ENCODE measurements around the gene MAK. TPM values are rescaled to one million over a fixed set of nuclear protein-coding genes. Genes with fewer than 3 reads are reported as not detected.

Gene MAK
- total and polyA plus RNA-seq, 2 of the 13 experiments (the other 11 are each of a cell fraction or from before 2014, with no cell fraction given) = 0.04 TPM; not detected in 1

DNA sequence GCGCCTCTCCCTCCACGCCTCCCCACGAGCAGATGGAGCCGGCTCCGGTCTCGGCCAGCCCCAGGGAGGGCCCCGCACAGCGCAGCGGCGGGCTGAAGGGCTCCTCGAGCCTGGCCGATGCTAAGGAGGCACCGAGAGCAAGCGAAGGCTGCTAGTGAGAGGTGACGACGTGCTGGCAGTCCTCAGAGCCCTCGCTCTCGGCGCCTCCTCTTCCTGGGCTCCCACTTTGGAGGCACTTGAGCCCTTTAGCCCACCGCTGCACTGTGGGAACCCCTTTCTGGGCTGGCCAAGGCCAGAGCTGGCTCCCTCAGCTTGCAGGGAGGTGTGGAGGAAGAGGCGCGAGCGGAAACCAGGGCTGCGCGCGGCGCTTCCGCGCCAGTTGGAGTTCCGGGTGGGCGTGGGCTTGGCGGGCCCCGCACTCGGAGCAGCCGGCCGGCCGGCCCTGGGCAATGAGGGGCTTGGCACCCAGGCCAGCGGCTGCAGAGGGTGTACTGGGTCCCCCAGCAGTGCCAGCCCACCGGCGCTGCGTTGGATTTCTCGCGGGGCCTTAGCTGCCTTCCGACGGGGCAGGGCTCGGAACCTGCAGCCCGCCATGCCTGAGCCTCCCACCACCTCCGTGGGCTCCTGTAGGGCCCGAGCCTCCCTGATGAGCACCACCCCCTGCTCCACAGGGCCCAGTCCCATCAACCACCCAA, 117.9 kb downstream of the MAK start:
- Histone ChIP-seq H2AFZ (ENCODE audit: low read length) (no peak overlapping the region), H3K4me2 (ENCODE audit: low read depth, low read length) (peak overlapping the region; percentile 75), H3K9me3 (ENCODE audit: low read length) (peaks cover 15% of the 10 kb centered on the region), H3K4me3 (replicated peaks in 1 of 3; ENCODE audit: insufficient read depth in 1 of 3, low read depth in 2 of 3, low read length in 3 of 3) (peak overlapping the region; percentile 56 to 76 (median 70)), H3K4me1 (ENCODE audit: insufficient read depth, low read length) (peaks cover 32% of the 10 kb centered on the region), H3K9ac (ENCODE audit: insufficient read depth, low read depth, low read length) (peak overlapping the region; percentile 83), H4K20me1 (ENCODE audit: insufficient read depth, low read length) (no peaks in the 10 kb centered on the region), H3K79me2 (ENCODE audit: insufficient read depth, low read length) (peaks cover 21% of the 10 kb centered on the region), H3K27ac (ENCODE audit: extremely low read length, insufficient read depth, low read length) (peak overlapping the region; percentile 95), H3K27me3 (ENCODE audit: control insufficient read depth in 1 of 2, insufficient read depth in 2 of 2, low read length in 2 of 2) (no peaks in the 10 kb centered on the region), H3K36me3 (replicated peaks in 1 of 2; ENCODE audit: control insufficient read depth in 1 of 2, insufficient read depth in 2 of 2, low read length in 2 of 2) (peaks cover 4 to 7% of the 10 kb centered on the region in 2 experiments; a peak in 4 of 5 replicates)
- ATAC-seq (peak; percentile 28), FAIRE-seq (no peak), DNase-seq (ENCODE audit: low spot score) (peak; percentile 24)
- CTCF ChIA-PET (ENCODE audit: low intra/inter-chr PET ratio, low total read pairs) = no interaction called here
- WGBS (ENCODE audit: low lambda C conversion rate) = 33% methylated on average over 21 of the region's 49 CpGs
- POLR2A ChIA-PET = interaction anchor here (0.6 to 6.6 kb wide), 20 partner anchors 10 to 1289 kb away, joined by 3 to 332 read pairs (median 6); partner anchors contain the start of genes C6orf52, PAK1IP1 and TMEM14B
- intact Hi-C loops (cut with micrococcal nuclease; ENCODE audit: unreplicated experiment) = no loop called here
- no TSS peak for BruUV-seq (replicated peaks)
- in situ Hi-C loops (cut with HindIII; ENCODE audit: extremely low pct_ligation_motif_present, low pct_unique_long_range_greater_than_20kb) = no loop called here
- TF ChIP-seq ATF7-NPFF (CRISPR knock-in tag; IDR thresholded peaks at IDR 0.05; ENCODE audit: low read depth) (0 out of 2 replicates have a peak, but pooled peaks have one; percentile 18), ETV5 (CRISPR knock-in tag; IDR thresholded peaks at IDR 0.05; ENCODE audit: borderline replicate concordance) (peak; percentile 33), TAF1 (CRISPR knock-in tag; IDR thresholded peaks at IDR 0.05) (peak; percentile 61; the same call in 1 of the 2 replicates), TCF7 (IDR thresholded peaks at IDR 0.05; ENCODE audit: low read depth) (no peak), ELF1 (CRISPR knock-in tag; IDR thresholded peaks at IDR 0.05) (peak; percentile 61)
- TF ChIP-seq, protein P1, sequence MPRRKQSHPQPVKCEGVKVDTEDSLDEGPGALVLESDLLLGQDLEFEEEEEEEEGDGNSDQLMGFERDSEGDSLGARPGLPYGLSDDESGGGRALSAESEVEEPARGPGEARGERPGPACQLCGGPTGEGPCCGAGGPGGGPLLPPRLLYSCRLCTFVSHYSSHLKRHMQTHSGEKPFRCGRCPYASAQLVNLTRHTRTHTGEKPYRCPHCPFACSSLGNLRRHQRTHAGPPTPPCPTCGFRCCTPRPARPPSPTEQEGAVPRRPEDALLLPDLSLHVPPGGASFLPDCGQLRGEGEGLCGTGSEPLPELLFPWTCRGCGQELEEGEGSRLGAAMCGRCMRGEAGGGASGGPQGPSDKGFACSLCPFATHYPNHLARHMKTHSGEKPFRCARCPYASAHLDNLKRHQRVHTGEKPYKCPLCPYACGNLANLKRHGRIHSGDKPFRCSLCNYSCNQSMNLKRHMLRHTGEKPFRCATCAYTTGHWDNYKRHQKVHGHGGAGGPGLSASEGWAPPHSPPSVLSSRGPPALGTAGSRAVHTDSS (CRISPR knock-in tag; conservative IDR thresholded peaks at IDR 0.05) = 0 out of 2 replicates have a peak, but pooled peaks have one; percentile 35
- TF ChIP-seq, protein P2, sequence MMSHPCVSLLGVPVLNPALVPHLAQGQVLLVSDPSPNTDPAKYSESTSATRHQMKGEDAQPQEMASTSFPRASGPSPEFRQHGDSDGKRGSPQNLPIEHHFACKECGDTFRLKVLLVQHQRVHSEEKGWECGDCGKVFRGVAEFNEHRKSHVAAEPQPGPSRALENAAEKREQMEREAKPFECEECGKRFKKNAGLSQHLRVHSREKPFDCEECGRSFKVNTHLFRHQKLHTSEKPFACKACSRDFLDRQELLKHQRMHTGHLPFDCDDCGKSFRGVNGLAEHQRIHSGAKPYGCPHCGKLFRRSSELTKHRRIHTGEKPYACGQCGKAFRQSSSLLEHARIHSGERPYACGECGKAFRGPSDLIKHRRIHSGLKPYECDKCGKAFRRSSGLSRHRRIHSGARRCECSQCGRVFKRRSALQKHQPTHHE (CRISPR knock-in tag; IDR thresholded peaks at IDR 0.05; ENCODE audit: borderline replicate concordance) = peak; percentile 64; the same call in 1 of the 2 replicates
- TF ChIP-seq, protein P3, sequence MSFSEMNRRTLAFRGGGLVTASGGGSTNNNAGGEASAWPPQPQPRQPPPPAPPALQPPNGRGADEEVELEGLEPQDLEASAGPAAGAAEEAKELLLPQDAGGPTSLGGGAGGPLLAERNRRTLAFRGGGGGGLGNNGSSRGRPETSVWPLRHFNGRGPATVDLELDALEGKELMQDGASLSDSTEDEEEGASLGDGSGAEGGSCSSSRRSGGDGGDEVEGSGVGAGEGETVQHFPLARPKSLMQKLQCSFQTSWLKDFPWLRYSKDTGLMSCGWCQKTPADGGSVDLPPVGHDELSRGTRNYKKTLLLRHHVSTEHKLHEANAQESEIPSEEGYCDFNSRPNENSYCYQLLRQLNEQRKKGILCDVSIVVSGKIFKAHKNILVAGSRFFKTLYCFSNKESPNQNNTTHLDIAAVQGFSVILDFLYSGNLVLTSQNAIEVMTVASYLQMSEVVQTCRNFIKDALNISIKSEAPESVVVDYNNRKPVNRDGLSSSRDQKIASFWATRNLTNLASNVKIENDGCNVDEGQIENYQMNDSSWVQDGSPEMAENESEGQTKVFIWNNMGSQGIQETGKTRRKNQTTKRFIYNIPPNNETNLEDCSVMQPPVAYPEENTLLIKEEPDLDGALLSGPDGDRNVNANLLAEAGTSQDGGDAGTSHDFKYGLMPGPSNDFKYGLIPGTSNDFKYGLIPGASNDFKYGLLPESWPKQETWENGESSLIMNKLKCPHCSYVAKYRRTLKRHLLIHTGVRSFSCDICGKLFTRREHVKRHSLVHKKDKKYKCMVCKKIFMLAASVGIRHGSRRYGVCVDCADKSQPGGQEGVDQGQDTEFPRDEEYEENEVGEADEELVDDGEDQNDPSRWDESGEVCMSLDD (CRISPR knock-in tag; IDR thresholded peaks at IDR 0.05; ENCODE audit: borderline replicate concordance) = no peak; the same call in 1 of the 2 replicates
- TF ChIP-seq, protein P4, sequence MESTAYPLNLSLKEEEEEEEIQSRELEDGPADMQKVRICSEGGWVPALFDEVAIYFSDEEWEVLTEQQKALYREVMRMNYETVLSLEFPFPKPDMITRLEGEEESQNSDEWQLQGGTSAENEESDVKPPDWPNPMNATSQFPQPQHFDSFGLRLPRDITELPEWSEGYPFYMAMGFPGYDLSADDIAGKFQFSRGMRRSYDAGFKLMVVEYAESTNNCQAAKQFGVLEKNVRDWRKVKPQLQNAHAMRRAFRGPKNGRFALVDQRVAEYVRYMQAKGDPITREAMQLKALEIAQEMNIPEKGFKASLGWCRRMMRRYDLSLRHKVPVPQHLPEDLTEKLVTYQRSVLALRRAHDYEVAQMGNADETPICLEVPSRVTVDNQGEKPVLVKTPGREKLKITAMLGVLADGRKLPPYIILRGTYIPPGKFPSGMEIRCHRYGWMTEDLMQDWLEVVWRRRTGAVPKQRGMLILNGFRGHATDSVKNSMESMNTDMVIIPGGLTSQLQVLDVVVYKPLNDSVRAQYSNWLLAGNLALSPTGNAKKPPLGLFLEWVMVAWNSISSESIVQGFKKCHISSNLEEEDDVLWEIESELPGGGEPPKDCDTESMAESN (CRISPR knock-in tag; conservative IDR thresholded peaks at IDR 0.05) = peak; percentile 82
- TF ChIP-seq, protein P5, sequence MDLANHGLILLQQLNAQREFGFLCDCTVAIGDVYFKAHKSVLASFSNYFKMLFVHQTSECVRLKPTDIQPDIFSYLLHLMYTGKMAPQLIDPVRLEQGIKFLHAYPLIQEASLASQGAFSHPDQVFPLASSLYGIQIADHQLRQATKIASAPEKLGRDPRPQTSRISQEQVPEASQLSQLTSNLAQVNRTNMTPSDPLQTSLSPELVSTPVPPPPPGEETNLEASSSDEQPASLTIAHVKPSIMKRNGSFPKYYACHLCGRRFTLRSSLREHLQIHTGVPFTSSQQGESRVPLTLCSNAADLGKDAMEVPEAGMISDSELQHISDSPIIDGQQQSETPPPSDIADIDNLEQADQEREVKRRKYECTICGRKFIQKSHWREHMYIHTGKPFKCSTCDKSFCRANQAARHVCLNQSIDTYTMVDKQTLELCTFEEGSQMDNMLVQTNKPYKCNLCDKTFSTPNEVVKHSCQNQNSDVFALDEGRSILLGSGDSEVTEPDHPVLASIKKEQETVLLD (CRISPR knock-in tag; IDR thresholded peaks at IDR 0.05; ENCODE audit: low read depth) = 0 out of 2 replicates have a peak, but pooled peaks have one; percentile 26
- TF ChIP-seq, protein P6, sequence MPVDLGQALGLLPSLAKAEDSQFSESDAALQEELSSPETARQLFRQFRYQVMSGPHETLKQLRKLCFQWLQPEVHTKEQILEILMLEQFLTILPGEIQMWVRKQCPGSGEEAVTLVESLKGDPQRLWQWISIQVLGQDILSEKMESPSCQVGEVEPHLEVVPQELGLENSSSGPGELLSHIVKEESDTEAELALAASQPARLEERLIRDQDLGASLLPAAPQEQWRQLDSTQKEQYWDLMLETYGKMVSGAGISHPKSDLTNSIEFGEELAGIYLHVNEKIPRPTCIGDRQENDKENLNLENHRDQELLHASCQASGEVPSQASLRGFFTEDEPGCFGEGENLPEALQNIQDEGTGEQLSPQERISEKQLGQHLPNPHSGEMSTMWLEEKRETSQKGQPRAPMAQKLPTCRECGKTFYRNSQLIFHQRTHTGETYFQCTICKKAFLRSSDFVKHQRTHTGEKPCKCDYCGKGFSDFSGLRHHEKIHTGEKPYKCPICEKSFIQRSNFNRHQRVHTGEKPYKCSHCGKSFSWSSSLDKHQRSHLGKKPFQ (CRISPR knock-in tag; IDR thresholded peaks at IDR 0.05; ENCODE audit: insufficient replicate concordance) = peak; percentile 50
